GM18909 (cell line): Measurements from ENCODE around the gene MPG.
A peak's percentile ranks its signal among the peaks of the same experiment; 100 is the strongest.

Experiments used
- ATAC-seq: cut with Tn5 transposase; IDR thresholded peaks from one replicate; pipeline ENCODE4 v1.9.1; 2021; ENCODE audit warnings: mild to moderate bottlenecking; ENCODE audit not compliant: unreplicated experiment, poor library complexity

Gene MPG

GRCh38 chr16:79151-80054 lies 1.4 kb downstream of the MPG start:
- ATAC-seq = no peak

- no peak for ATAC-seq
Measured at GRCh38 chr16:83060-83603, 5.1 kb downstream of the MPG start.

- no peak for ATAC-seq
Measured at GRCh38 chr16:83781-84615, 6.0 kb downstream of the MPG start.

GRCh38 chr16:84718-85406 lies 6.8 kb downstream of the MPG start:
- ATAC-seq = peak; percentile 74

- ATAC-seq = no peak
Measured at GRCh38 chr16:85407-85782, 7.4 kb downstream of the MPG start.

GRCh38 chr16:85865-86264 lies 7.8 kb downstream of the MPG start:
- no peak for ATAC-seq

GRCh38 chr16:86483-86952 lies 8.5 kb downstream of the MPG start:
- no peak for ATAC-seq

- no peak for ATAC-seq
Measured at GRCh38 chr16:88613-89012, 10.6 kb downstream of the MPG start.

DNA sequence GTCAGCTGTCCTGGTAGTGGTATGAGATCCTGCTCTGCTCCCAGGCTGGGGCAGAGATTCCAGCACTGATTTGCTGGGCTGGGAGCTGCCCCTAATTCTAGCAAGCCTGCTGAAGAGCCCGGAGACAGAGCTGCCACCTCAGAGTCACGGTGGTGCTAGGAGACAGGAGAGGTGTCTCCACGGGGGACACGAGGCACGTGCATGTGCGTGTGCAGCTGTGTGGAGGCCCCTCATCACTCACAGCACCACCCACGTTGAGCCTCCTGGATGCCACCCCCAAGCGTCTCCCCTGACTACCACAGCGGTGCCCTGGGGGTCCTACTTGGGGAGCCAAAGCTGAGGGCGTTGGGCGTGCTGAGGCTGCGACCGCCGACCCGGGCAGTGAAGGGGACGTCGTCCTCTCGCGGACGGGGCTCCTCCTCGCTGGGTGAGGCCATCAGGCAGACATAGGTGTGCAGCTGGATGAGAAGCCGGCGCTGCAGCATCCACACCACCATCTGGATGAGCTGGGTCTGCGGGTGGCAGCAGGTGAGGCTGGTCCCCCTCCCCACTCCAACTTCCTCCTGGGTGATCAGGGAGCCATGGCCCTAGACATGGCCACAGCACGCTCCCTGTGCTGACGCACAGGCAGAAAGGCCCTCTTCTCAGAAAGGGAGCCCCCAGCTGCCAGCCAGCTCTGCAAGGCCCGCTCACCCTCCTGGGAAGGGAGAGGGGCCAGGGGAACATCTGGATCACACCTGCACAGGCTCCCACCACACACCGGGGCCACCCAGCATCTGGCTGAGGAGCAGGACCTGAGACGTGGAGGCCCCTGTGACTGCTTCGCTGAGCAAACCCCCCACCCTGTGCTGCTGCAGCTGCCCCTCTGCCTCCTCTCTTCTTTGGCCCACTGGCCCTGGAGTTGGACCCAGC lies 11.6 kb downstream of the MPG start:
- no peak for ATAC-seq

DNA sequence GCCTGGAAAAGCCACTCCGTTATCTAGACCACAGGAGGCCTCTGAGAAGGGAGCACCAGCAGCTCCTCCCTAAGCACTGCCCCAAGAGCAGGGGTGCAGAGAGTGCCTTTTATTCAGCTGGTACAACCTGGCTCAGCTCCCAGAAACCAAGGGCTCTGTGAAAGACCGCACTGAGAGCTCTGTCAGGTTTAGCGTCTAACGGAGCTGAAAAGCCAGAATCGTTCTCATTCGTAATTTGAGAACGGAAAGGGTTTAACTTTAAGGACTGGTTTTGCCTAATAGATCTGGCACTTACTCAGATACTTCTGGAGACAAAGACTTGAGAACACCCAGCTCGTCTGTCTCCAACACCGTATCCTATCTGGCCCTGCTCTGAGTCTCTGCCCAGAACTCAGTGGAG lies 13.5 kb downstream of the MPG start:
- no peak for ATAC-seq

DNA sequence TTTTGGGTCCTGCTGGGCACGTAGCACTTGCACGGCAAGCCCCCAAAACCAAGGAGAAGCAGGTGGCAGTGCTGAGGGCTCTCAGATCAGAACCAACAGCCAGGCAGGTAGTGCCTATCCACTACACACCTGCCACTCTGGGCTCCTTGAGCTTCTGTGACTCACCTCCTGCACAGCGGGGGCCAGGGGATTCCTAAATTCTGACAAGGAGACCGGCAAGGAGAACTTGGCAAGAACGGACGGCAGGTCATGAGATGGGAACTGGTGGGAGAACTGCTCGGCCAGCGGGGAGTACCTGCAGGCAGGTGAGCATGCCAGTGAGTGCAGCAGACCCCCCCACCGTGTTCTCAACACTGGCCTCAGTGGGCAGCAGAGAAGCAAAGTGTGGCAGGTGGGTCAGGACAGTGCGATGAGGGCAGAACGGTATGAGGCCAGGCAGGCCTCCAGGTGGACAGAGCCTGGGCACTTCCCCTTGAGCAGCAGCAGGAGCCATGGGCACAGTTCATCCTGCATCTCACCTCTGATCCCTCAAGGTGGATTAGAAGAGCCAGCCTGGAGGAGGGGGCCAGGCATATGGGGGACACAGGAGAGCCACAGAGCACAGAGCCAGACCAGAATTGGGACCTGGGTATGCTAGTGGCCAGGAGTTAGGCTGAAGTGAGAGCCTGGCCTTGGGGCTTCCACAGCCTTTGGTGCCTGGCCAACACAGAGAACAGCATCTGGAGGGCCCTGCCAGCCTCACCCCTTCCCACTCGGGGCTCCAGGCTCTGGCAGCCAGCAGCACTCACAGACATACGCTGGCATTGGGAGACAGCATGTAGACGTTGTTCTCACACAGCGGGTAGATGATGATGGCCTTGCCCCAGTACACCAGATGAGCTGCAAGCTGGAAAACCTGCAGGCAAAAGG lies 14.7 kb downstream of the MPG start:
- no peak for ATAC-seq

DNA sequence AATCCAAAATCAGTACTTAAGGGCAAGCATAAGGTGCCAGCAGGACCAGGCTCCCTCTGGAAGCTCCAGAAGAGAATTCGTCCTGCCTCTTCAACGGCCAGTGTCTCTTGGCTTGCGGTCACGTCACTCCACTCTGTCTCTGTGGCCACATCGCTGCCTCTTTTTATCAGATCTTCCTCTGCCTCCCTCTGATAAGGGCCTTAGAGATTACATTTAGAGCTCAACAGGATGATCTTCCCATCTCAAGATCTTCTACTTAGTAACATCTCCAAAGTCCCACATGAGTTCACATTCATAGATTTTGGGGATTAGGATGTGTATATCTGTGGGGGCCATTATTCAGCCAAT lies 16.9 kb downstream of the MPG start:
- no peak for ATAC-seq

DNA sequence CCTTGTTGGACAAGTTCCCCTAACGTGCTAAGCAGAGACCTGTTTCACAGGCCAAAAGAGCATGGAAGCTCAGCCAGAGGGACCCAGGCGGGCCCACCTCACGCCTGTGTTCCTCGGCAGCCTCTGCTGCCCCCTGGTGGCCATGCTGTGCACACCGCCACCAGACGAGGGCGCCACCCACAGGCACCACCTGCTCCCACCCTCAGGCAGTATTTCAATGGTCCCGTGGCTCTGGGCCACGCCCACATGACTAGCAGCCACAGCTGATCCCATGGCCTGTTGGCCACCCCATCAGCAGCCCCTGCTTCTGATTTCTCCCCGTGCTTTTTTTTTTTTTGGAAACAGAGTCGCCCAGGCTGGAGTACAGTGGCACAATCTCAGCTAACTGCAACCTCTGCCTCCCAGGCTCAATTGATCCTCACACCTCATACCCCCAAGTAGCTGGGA lies 18.9 kb downstream of the MPG start:
- peak; percentile 80 for ATAC-seq

- no peak for ATAC-seq
Measured at GRCh38 chr16:97822-98221, 19.8 kb downstream of the MPG start.

GRCh38 chr16:100989-101388 lies 23.0 kb downstream of the MPG start:
- ATAC-seq = no peak

DNA sequence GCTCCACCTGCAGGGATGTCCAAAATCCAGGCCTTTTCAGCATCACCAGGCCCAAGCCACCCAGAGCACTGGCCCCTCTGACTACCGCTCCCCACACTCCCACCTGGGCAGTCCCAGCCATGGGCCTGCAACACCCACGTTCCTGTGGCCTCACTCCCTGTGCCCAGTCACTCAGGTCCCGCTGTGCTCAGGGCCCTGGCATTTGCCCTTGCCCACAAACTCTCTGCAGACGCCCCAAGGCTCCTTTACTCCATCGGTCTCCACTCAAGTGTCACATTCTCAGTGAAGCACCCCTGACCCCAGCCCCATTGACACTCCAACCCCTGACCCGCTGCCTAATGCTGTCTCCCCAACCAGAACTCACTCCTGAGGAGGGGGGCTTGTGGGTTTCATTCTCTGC lies 23.6 kb downstream of the MPG start:
- no peak for ATAC-seq

- no peak for ATAC-seq
Measured at GRCh38 chr16:102060-102855, 24.2 kb downstream of the MPG start.

- ATAC-seq = no peak
Measured at GRCh38 chr16:104355-104754, 26.3 kb downstream of the MPG start.
